Esophagus mucosa (tissue), 1 donor: ENCODE measurements around the gene TPGS1. TPM values are rescaled to one million over a fixed set of nuclear protein-coding genes. Genes with fewer than 3 reads are reported as not detected.

Experiments used
- ATAC-seq: fragments of 200-7000 bp; cut with Tn5 transposase; one replicate; pipeline ENCODE4 v1.9.1; 2020
- total RNA-seq: library from RNA; stranded (reverse); gene quantifications from one replicate; pipeline ENCODE4 v1.2.4, GENCODE V29; 2023
- donor health status: DM: yes; HTN: yes; CAD: no.

Gene TPGS1
- total RNA-seq, 1 donor from 2014 or later = 14.2 TPM

DNA sequence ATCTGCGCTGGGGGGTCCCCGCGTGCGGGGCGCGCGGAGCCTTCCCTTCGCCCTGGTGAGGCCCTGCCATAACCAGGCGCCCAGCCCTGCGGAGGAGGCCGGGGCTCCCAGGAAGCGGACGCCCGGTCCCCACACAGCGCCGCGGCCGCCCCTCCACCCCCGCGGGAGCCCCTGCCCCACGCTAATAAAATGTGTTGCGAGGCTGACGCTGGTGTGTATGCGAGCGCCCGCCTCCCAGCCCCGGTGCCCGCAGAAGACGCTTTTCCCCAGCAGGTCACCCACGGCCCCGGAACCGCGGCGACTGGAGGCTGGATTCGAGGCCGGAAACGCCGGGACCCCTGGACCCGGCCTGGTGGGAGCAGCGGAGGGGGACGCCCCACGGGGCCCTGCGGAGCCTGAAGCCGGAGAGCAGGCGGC lies 12.2 kb downstream of the TPGS1 start:
- peak; percentile 3 for ATAC-seq

DNA sequence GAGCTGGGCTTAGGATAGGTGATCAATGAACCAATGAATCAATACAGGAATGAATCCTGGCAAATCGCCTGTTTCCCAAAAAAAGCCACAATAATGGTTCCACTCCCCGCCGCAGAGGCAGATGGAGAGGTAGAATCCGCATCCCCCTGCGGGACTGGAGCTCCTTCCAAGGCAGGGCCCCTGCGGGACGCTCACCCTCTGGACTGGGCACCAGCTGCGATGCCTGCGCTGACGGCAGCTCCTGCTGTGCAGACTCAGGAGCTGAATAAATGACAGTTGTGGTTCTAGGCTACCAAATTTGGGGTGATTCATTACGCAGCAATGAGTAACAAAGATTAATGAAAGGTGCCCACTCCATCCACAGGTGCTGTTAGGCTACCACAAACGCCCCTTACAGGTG lies 15.4 kb downstream of the TPGS1 start:
- no peak for ATAC-seq

- ATAC-seq = peak; percentile 29
These were observed 16.9 kb downstream of the TPGS1 start for GRCh38 chr19:524062-524674.

DNA sequence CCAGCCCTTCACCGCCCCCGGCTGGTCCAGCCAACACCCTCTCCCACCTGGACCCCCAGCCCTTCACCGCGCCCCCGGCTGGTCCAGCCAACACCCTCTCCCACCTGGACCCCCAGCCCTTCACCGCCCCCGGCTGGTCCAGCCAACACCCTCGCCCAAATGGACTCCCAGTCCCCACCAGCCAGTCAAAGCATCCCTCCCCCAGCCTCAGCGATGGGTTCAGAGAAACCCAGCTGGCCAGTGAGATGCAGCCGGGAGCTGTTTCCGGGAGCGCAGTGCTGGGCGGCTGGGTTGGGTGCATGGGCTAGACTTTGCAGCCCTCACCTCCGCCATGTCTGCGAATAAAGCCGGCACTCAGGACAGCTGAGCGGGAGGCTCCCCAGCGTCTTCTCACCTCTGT lies 17.7 kb downstream of the TPGS1 start:
- ATAC-seq = peak; percentile 8

- ATAC-seq = no peak
These were observed 18.6 kb downstream of the TPGS1 start for GRCh38 chr19:525857-526419.

DNA sequence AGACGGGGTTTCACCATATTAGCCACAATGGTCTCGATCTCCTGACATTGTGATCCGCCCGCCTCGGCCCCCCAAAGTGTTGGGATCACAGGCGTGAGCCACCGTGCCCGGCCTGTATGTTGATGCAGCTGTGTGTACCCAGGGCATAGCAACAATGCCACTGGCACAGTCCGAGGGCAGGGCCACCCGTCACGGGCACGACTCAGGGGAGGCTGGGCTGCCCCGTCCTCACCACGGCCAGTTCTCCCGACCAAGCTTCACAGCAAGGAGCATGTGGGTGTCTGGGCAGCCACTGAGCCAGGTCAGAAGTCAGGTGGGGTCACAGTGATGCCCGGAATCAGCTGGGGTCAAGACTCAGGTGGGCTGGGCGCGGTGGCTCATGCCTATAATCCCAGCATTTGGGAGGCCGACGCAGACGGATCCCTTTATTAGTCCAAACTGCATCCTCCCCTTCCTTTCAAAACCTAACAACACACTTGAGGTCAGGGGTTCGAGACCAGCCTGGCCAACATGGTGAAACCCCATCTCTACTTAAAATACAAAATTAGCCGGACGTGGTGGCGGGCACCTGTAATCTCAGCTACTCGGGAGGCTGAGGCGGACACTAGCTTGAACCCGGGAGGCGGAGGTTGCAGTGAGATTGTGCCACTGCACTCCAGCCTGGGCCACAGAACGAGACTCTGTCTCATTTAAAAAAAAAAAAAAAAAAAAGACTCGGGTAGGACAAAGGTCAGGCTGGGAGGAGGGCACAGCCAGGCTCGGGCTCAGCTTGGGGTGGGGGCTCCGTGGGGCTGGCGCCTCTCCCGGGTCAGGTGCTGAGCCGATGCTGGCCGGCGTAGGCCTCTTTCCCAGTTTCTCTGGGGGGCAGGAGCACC lies 23.1 kb downstream of the TPGS1 start:
- no peak for ATAC-seq

DNA sequence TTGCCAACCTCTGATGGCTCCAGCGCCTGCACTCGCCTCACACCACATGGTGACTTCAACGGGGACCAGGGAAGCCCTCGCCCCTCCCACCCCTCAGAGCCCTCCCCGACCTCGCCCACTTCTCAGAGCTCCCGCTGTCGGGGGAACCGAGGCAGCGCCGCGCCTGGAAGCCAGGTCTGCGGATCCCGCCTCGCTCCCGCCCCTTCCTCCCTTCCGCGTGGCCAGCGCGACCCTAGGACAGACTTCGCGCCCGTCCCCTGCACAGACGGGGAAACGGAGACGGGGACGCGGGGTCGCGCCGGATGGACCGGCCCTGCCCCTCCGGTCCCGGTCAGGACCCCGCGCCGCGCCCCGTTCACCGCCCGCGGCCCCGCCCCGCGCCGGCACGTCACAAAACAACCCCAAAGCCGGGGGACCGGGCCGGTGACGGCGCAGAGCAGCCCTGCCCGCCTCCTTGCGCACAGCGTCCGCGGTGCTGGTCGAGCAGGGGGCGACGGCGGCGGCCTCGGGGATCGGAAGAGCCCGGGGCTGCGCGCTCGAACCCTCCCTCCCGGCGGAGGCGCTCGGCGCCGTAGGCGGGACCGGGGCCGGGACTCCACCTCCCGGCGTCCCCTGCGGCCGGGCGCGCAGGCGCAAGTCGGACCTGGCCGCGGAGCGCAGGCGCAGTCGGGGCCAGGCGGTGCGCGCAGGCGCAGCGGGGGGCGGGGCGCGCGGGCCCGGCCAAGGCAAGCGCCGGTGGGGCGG lies 23.9 kb downstream of the TPGS1 start:
- peak; percentile 82 for ATAC-seq

DNA sequence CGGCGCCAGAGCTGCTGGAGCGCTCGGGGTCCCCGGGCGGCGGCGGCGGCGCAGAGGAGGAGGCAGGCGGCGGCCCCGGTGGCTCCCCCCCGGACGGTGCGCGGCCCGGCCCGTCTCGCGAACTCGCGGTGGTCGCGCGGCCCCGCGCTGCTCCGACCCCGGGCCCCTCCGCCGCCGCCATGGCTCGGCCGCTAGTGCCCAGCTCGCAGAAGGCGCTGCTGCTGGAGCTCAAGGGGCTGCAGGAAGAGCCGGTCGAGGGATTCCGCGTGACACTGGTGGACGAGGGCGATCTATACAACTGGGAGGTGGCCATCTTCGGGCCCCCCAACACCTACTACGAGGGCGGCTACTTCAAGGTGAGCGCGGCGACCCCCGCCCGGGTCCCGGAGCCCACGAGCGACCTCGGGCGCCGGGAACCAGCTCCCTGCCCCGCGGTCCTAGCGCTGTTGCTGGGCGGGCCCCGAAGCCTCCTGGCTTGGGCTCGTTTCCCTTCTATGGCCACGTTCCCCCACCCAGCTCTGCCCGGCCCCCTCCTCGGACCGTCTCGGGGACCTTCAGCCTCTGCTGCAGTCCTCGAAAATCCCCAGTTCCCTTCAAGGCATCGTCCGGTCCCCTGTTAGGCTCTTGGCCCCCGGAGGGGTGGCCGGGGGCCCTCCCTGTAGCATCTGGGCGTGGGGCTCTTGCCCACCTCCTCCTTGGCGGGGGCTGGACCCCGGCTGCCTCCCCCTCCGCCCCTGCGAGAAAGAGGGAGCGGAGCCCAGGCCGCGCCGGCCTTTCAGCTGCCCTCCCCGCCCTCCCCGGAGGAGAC lies 24.7 kb downstream of the TPGS1 start, which contains the start of gene CDC34:
Gene CDC34 (plus strand): TSS at position 8 of the 808 bp plus-strand sequence. CDS start 172 bp downstream, at position 180.
- no peak for ATAC-seq

- ATAC-seq = peak; percentile 0
These were observed 25.5 kb downstream of the TPGS1 start for GRCh38 chr19:532561-533363.

GRCh38 chr19:533364-534058 lies 26.2 kb downstream of the TPGS1 start:
- no peak for ATAC-seq

DNA sequence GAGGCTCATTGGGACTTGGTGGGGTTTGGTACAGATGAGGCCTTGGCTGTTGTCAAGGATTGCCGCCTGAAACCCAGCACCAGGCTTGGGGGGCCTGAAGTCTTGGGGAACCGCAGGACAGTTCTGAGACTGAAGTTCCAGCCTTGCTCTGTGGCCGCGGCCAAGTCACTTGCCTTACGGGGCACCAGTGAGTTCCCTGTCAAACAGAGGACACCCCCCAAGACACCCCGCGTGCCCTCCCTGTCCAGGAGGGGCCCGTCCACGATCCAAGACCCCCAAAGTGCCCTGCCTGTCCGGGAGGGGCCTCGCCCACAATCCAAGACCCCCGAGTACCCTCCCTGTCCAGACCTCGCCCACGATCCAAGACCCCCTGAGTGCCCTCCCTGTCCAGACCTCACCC lies 26.8 kb downstream of the TPGS1 start:
- no peak for ATAC-seq

DNA sequence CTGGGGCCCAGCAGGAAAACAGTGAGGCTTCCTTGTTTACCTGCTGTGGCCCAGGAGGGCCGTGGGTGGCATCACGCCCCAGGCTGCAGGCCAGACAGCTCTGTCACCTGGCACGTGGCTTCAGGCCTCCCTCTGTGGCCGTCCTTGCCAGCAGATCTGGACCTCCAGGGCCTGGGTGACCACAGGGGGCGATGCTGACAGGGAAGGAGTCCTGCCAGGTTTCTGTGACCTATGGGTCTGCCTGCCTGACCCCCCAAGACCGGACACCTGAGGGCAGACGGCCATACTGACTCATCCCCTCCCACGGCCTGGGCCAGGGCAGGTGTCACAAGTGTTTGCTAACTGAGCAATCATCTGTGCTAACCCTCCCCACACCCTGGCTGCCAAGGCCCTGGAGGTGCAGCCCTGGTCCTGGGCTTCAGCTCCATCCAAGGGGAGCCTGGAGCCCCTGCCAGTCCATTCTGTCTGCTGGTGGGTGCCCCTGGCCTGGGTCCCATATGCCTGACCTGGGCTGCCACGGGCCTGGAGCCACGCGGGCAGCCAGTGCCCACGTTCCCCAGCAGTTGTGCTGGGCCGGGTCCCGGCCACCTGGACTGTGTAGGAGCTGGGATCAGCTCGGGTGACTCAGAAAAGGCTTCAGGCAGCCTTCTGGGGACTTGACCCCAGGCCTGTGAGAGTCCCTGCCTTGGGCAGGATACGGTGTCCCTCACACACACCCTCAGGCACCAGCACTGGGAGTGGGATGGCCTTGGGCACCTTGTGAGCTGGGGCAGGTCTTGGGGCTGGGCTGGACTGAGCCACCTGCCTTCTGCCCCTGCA lies 27.9 kb downstream of the TPGS1 start:
- ATAC-seq = peak; percentile 41

- no peak for ATAC-seq
These were observed 29.0 kb downstream of the TPGS1 start for GRCh38 chr19:536031-536880.

GRCh38 chr19:536881-537404 lies 29.6 kb downstream of the TPGS1 start:
- no peak for ATAC-seq

DNA sequence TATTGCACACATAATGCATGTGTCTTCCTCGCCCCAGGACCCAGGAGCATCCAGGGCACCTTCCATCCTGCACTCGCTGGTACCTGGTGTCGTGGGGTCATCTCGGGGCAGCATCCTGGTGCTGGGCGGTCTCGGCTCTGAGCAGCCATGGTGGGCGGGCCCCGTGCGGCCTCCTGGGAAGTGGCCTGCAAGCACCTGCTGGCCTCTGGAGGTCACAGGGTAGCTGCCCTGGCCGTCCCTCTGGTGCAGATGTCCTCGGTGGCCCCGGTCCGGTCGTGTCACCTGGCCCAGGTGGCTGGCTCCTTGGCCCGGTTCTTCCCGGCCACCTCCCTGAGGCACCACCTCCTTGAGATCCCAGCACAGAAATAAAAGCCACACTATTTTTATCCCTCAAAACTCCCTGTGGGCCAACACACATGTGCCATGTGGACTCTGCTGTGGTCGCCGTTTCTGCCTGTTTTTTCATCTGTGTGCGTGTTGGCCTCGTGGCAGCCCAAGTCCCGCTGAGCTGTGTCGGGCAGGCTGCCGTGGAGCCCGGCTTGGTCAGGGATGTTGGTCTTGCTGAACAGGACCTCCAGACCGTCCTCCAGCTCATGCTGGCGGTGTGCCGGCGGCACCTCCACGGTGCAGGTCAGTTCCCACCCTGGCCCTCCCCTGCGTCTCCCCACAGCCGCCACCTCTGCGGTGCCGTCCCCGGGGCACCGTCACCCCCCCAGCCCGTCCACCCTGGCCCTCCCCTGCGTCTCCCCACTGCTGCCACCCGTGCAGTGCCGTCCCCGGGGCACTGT lies 31.5 kb downstream of the TPGS1 start:
- no peak for ATAC-seq

- ATAC-seq = no peak
These were observed 32.2 kb downstream of the TPGS1 start for GRCh38 chr19:539429-540030.
